ENCODE results near the gene TST. TPM values are rescaled to one million over a fixed set of nuclear protein-coding genes. Genes with fewer than 3 reads are reported as not detected.

TST gene
- total RNA-seq, 1 donor from 2014 or later = 48.1 TPM

DNA sequence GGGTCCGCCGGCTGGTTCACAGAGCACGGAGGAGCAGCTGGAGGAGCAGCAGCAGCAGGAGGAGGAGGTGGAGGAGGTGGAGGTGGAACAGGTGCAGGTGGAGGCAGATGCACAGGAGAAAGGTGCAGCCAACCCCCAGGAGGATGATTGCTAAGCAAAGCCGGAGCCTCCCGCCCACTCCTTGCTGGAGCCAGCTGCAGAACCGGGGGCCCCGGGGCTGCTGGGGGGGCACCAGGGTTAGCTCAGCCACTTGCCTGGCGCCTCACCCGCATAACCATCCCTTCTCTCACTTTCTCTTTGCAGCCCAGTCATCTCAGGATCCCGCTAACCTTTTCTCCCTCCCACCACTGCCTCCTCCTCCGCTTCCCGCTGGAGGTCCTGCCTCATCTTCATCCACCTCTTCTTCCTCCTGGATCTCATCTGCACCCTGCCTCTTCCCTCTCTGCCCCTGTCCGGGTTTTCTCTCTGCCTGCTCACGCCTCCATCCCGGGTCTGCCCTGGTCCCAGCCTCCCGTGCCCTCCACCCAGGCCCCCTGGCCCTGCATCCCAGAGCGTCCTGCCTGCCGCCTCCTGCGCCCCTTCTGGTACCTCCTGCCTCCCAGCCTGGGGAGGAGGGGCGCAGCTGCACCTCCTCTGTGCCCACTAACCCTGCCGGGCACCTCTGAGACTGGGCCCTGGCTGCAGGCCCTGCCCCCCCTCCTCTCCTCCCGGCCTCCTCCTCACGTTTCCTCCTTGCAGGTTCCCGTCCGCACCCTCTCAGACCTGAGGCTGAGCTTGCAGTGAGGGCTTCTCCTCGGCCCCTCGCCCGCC, 41.8 kb upstream of the TST start:
- Histone ChIP-seq H3K4me3 (no peak overlapping the region), H3K36me3 (peaks cover 16% of the 10 kb centered on the region), H3K27ac (no peak overlapping the region), H3K9me3 (no peaks in the 10 kb centered on the region), H3K4me1 (no peaks in the 10 kb centered on the region), H3K27me3 (no peaks in the 10 kb centered on the region)
- DNase-seq (no peak), ATAC-seq (no peak)
- TF ChIP-seq, protein P1, sequence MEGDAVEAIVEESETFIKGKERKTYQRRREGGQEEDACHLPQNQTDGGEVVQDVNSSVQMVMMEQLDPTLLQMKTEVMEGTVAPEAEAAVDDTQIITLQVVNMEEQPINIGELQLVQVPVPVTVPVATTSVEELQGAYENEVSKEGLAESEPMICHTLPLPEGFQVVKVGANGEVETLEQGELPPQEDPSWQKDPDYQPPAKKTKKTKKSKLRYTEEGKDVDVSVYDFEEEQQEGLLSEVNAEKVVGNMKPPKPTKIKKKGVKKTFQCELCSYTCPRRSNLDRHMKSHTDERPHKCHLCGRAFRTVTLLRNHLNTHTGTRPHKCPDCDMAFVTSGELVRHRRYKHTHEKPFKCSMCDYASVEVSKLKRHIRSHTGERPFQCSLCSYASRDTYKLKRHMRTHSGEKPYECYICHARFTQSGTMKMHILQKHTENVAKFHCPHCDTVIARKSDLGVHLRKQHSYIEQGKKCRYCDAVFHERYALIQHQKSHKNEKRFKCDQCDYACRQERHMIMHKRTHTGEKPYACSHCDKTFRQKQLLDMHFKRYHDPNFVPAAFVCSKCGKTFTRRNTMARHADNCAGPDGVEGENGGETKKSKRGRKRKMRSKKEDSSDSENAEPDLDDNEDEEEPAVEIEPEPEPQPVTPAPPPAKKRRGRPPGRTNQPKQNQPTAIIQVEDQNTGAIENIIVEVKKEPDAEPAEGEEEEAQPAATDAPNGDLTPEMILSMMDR (IDR thresholded peaks at IDR 0.05) = no peak
- intact Hi-C loops (cut with DNase I) = no loop called here

DNA sequence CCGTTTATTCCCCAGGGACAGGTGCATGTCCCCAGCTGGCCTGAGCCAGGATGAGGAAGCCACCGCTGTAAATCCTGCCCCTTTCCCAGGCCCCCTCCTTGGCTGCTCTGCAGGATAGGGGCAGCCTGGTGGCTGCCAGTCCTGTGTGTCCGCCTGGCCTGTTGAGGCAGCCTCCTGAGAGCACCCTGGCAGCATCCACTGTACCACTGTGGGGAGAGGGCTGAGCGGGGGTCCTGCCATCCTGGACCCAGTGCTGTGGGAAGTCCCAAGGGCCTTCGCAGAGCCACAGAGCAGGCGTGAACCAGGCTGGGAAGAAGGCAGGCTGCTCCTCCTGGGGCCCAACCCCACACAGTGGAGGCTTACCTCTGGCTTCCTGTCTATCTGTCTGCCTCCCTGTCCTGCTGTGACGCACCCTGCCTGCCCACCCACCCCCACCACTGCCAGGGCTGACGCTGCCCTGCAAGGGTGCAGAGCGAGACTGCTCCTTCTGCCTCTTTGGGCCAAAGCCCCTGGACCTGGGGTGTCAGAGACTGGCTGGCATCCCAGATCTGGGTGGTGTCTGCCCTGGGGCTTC, 40.7 kb upstream of the TST start:
- H3K27ac ChIP-seq = no peak overlapping the region
- no peaks in the 10 kb centered on the region for H3K27me3 ChIP-seq
- no peak for ATAC-seq
- no peak for DNase-seq
- peaks cover 20% of the 10 kb centered on the region for H3K36me3 ChIP-seq
- no peak overlapping the region for H3K4me3 ChIP-seq
- no peaks in the 10 kb centered on the region for H3K9me3 ChIP-seq
- intact Hi-C loops (cut with DNase I) = no loop called here
- H3K4me1 ChIP-seq = no peaks in the 10 kb centered on the region
- TF ChIP-seq, protein P1 (IDR thresholded peaks at IDR 0.05) = no peak

DNA sequence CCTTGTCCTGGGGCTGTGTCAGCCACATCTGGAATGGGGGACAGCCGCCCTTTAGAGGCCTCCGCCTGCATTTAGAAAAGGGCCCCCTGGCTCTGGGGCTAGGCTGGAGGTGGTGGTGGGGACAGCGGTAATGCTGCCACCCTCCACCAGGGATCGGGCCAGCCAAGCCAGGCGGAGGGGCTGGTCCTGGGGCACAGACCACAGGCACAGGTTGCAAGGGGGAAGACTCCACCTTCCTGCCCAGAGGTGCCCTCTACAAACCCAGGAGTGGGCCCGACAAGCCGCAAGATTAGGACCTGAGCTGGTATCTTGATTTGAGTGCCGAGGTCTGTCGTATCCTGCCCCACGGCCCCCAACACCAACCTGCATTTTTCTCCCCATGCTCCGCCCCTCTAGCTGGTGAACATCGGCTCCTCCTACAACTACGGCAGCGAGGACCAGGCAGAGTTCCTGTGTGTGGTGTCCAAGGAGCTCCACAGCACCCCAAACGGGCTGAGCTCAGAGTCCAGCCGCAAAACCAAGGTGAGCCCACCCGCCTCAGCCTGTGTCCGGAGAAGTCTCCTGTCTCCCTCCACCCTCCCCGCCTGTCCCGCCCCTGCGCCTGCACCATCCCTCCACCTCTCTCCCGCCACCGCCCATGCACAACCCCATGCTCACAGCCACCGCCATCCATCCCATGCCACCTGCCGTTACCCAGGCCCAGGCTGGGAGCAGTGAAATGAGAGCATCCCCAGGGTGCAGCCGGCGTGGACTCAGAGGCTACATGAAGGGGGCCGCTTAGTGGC, 39.9 kb upstream of the TST start:
- DNase-seq (peak; percentile 61), ATAC-seq (no peak)
- Histone ChIP-seq H3K36me3 (peaks cover 20% of the 10 kb centered on the region), H3K4me3 (no peak overlapping the region), H3K27me3 (no peaks in the 10 kb centered on the region), H3K4me1 (no peaks in the 10 kb centered on the region), H3K27ac (no peak overlapping the region), H3K9me3 (no peaks in the 10 kb centered on the region)
- TF ChIP-seq, protein P1 (IDR thresholded peaks at IDR 0.05) = no peak
- intact Hi-C loops (cut with DNase I) = no loop called here

DNA sequence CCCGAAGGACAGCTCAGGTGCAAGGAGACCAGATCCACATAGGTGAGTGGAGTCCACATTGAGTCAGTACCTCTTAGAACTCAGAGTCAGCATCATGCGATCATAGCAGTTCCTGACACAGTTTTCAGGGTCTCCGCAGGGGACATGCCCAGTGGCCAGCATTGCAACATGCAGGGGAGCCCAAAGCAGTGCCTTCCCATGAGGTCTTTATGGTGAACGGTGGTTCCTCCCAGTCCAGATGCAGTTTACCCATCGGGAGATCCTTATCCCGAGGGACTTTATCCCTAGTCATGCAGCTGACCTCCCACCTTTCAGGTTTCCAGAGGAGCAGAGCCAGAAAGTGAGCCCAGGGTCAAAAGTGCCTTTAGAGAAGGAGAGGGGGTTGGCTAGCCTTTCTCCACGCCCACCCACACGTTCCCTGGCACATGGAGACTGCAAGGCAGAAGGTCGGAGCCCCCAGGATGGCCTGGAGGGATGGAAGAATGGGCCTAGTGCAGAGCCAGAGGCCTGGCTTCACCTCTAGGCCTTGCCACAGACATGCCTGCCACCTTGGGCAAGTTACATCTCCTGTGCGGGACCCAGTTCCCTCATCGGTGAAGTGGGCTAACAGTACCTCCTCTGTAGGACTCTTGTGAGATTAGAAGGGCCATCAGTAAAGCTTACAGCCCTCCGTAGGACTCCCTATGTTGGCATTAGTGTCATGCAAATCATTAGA, 38.7 kb upstream of the TST start:
- intact Hi-C loops (cut with DNase I) = no loop called here
- no peaks in the 10 kb centered on the region for H3K4me1 ChIP-seq
- H3K36me3 ChIP-seq = peaks cover 20% of the 10 kb centered on the region
- TF ChIP-seq, protein P1 (IDR thresholded peaks at IDR 0.05) = no peak
- no peak overlapping the region for H3K27ac ChIP-seq
- ATAC-seq = no peak
- H3K9me3 ChIP-seq = no peaks in the 10 kb centered on the region
- DNase-seq = no peak
- no peak overlapping the region for H3K4me3 ChIP-seq
- no peaks in the 10 kb centered on the region for H3K27me3 ChIP-seq

DNA sequence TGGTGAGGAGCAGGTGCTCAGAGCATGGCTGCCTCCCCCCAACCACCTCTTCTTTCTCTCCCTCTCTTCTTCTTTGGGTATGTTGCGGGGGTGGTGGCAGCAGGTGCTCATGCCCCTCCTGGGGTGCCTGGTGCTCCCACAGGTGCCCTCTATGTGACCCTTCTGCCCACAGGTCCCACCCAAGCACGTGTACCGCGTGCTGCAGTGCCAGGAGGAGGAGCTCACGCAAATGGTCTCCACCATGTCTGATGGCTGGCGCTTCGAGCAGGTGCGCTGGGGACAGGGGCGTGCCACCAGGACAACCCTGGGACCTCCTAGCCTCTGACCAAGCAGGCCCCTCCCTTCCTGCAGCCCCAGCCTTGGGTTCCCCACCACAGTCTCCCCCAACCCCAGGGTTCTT, 38.0 kb upstream of the TST start:
- no peaks in the 10 kb centered on the region for H3K27me3 ChIP-seq
- no peaks in the 10 kb centered on the region for H3K9me3 ChIP-seq
- peaks cover 20% of the 10 kb centered on the region for H3K36me3 ChIP-seq
- DNase-seq = no peak
- ATAC-seq = no peak
- peaks cover 4% of the 10 kb centered on the region for H3K4me1 ChIP-seq
- intact Hi-C loops (cut with DNase I) = no loop called here
- H3K4me3 ChIP-seq = no peak overlapping the region
- no peak overlapping the region for H3K27ac ChIP-seq
- TF ChIP-seq, protein P1 (IDR thresholded peaks at IDR 0.05) = no peak
